HepG2 (cell line): ENCODE results near the gene AUP1. TPM values are rescaled to one million over a fixed set of nuclear protein-coding genes. Genes with fewer than 3 reads are reported as not detected.
A peak's percentile ranks its signal among the peaks of the same experiment; 100 is the strongest.

Experiments used
- ASH2L ChIP-seq: fragments of 300-600, 200-600 bp; sonication (generic); IDR thresholded peaks from 2 replicates; pipeline ENCODE4 v1.7.0; 2017; ENCODE audit warnings: low read depth, mild to moderate bottlenecking, moderate library complexity, mixed read lengths, low read length; ENCODE audit not compliant: insufficient read length
- DMAP1 ChIP-seq: IDR thresholded peaks from 2 replicates; pipeline ENCODE4 v1.6.1; 2016
- FLYWCH1 ChIP-seq: sonication (generic); formaldehyde crosslinking; IDR thresholded peaks from 2 replicates; pipeline ENCODE4 v1.8.1; 2023; ENCODE audit warnings: mild to moderate bottlenecking, missing genetic modification reagents
- JDP2 ChIP-seq: sonication (generic); formaldehyde crosslinking; IDR thresholded peaks from 2 replicates; pipeline ENCODE4 v1.8.1; 2022; ENCODE audit warnings: missing genetic modification reagents, borderline replicate concordance
- KAT8 ChIP-seq: IDR thresholded peaks from 2 replicates; pipeline ENCODE4 v1.6.1; 2016; ENCODE audit warnings: missing genetic modification reagents, missing compliant biosample characterization
- KMT2A ChIP-seq: sonication (generic); formaldehyde crosslinking; IDR thresholded peaks from 2 replicates; pipeline ENCODE4 v1.4.0; 2020; ENCODE audit warnings: missing genetic modification reagents
- NFRKB ChIP-seq: fragments of 450-650 bp; IDR thresholded peaks from 2 replicates; pipeline ENCODE4 v1.6.1; 2017
- XRCC5 ChIP-seq: fragments of 200-400 bp; formaldehyde crosslinking; optimal IDR thresholded peaks from 2 replicates; pipeline ENCODE3; 2017; ENCODE audit warnings: mild to moderate bottlenecking, low read length
- ZKSCAN1 ChIP-seq: fragments of 150-350 bp; IDR thresholded peaks from 2 replicates; pipeline ENCODE4 v1.6.1; 2014; ENCODE audit warnings: low read length
- ZKSCAN5 ChIP-seq: sonication (generic); formaldehyde crosslinking; IDR thresholded peaks from 2 replicates; pipeline ENCODE4 v1.5.1; 2020; ENCODE audit warnings: mild to moderate bottlenecking, missing genetic modification reagents
- ZNF10 ChIP-seq: sonication (generic); formaldehyde crosslinking; IDR thresholded peaks from 2 replicates; pipeline ENCODE4 v1.4.0; 2020; ENCODE audit warnings: mild to moderate bottlenecking, low read depth, missing genetic modification reagents, borderline replicate concordance
- ZNF333 ChIP-seq: sonication (generic); formaldehyde crosslinking; IDR thresholded peaks from 2 replicates; pipeline ENCODE4 v1.4.0; 2020; ENCODE audit warnings: mild to moderate bottlenecking, missing genetic modification reagents, borderline replicate concordance
- ZNF432 ChIP-seq: sonication (generic); formaldehyde crosslinking; IDR thresholded peaks from 2 replicates; pipeline ENCODE4 v1.5.0; 2020; ENCODE audit warnings: missing genetic modification reagents, mild to moderate bottlenecking, borderline replicate concordance
- ZNF547 ChIP-seq: sonication (generic); formaldehyde crosslinking; IDR thresholded peaks from 2 replicates; pipeline ENCODE4 v1.5.1; 2020; ENCODE audit warnings: mild to moderate bottlenecking, missing genetic modification reagents
- ZNF572 ChIP-seq: sonication (generic); formaldehyde crosslinking; IDR thresholded peaks from 2 replicates; pipeline ENCODE4 v1.5.1; 2020; ENCODE audit warnings: mild to moderate bottlenecking, missing genetic modification reagents
- polyA plus RNA-seq, 8 experiments: library from polyadenylated mRNA; depleted of rRNA in 3 of 8; stranded (reverse) in 7 of 8; unstranded in 1 of 8; fragments of >200 nt; fragmentation: Illumina TruSeq in 4 of 8; extraction: Trizol in 4 of 8; gene quantifications; 2 replicates each; pipeline versions ENCODE4 v1.2.1 to v1.2.3, GENCODE V29; 2011 to 2016; ENCODE audit warnings: low read depth in 4 of 8, missing spikeins in 1 of 8, mixed read lengths in 1 of 8; ENCODE audit not compliant: insufficient read depth in 1 of 8
- total RNA-seq, 5 experiments: library from RNA; depleted of rRNA; stranded (reverse); fragments of >200 nt; fragmentation: Illumina TruSeq; extraction: Trizol; gene quantifications; 2 replicates each; pipeline ENCODE4 v1.2.3, GENCODE V29; 2016; ENCODE audit warnings: low read depth in 1 of 5
- TF ChIP-seq, protein P1 (sequence below): sonication (generic); formaldehyde crosslinking; IDR thresholded peaks from 2 replicates; pipeline ENCODE4; 2020; ENCODE audit warnings: missing genetic modification reagents, mild to moderate bottlenecking, borderline replicate concordance
- TF ChIP-seq, protein P2 (sequence below): sonication (generic); formaldehyde crosslinking; IDR thresholded peaks from 2 replicates; pipeline ENCODE4 v1.4.0; 2020; ENCODE audit warnings: mild to moderate bottlenecking, missing genetic modification reagents
- TF ChIP-seq, protein P3 (sequence below): sonication (generic); formaldehyde crosslinking; IDR thresholded peaks from 2 replicates; pipeline ENCODE4 v1.4.0; 2020; ENCODE audit warnings: mild to moderate bottlenecking, missing genetic modification reagents
- TF ChIP-seq, protein P4 (sequence below): sonication (generic); formaldehyde crosslinking; IDR thresholded peaks from 2 replicates; pipeline ENCODE4 v1.5.0; 2020; ENCODE audit warnings: missing genetic modification reagents
- TF ChIP-seq, protein P5 (sequence below): sonication (generic); formaldehyde crosslinking; IDR thresholded peaks from 2 replicates; pipeline ENCODE4 v1.8.0; 2022; ENCODE audit warnings: missing genetic modification reagents, mild to moderate bottlenecking, moderate library complexity, borderline replicate concordance
- TF ChIP-seq, protein P6 (sequence below): sonication (generic); formaldehyde crosslinking; IDR thresholded peaks from 2 replicates; pipeline ENCODE4 v1.4.0; 2020; ENCODE audit warnings: mild to moderate bottlenecking, missing genetic modification reagents

AUP1 gene
- total and polyA plus RNA-seq, 2 of the 13 experiments (the other 11 are each of a cell fraction or from before 2014, with no cell fraction given) = 174 to 267 TPM

DNA sequence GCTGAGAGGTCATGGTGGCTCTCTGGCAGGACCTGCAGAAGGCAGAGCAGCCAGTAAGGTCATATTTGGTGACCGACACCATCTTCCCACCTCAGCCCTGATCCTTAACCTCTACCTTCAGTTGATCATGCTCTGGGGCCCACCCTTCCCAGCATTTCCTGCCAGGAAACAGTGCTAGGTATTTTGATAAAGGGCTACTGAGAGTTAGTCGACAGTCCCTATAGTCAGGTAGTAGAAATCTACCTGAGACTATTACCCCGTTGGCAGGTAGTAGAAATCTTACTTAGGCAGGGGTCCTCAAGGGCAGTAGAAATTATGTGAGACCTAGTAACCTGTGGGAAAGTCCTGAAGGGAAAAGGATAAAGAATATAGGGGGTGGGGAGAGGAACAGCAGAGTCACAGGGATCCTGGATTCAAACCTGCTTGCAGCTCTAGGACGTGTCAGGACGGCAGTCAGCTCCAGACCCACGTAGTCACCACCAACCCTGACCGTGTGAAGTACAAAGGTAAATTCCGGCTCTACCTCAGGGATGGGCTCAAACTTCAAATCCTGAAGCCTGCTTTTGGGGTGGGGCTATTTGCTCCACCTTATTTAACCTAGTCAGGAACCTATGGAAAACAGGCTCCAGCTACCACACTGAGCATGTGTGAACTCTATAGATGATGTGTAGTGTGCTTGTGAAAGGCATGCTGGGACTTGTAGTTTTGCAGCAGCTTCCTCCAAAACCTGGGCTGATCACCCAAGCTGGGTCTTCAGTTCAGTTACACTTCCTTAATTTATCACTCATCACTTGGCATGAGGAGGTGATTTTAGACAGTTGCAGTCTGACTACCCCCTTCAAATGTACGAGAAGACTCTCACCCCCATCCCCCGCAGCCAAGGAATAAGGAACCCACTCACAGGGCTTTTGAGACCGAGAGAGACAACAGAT lies 3.5 kb downstream of the AUP1 start, which contains the start of gene DQX1 (continued):
- TF ChIP-seq, protein P1, sequence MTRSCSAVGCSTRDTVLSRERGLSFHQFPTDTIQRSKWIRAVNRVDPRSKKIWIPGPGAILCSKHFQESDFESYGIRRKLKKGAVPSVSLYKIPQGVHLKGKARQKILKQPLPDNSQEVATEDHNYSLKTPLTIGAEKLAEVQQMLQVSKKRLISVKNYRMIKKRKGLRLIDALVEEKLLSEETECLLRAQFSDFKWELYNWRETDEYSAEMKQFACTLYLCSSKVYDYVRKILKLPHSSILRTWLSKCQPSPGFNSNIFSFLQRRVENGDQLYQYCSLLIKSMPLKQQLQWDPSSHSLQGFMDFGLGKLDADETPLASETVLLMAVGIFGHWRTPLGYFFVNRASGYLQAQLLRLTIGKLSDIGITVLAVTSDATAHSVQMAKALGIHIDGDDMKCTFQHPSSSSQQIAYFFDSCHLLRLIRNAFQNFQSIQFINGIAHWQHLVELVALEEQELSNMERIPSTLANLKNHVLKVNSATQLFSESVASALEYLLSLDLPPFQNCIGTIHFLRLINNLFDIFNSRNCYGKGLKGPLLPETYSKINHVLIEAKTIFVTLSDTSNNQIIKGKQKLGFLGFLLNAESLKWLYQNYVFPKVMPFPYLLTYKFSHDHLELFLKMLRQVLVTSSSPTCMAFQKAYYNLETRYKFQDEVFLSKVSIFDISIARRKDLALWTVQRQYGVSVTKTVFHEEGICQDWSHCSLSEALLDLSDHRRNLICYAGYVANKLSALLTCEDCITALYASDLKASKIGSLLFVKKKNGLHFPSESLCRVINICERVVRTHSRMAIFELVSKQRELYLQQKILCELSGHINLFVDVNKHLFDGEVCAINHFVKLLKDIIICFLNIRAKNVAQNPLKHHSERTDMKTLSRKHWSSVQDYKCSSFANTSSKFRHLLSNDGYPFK (CRISPR knock-in tag) = no peak
- TF ChIP-seq FLYWCH1 (CRISPR knock-in tag) = no peak
- TF ChIP-seq, protein P2, sequence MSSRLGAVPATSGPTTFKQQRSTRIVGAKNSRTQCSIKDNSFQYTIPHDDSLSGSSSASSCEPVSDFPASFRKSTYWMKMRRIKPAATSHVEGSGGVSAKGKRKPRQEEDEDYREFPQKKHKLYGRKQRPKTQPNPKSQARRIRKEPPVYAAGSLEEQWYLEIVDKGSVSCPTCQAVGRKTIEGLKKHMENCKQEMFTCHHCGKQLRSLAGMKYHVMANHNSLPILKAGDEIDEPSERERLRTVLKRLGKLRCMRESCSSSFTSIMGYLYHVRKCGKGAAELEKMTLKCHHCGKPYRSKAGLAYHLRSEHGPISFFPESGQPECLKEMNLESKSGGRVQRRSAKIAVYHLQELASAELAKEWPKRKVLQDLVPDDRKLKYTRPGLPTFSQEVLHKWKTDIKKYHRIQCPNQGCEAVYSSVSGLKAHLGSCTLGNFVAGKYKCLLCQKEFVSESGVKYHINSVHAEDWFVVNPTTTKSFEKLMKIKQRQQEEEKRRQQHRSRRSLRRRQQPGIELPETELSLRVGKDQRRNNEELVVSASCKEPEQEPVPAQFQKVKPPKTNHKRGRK (CRISPR knock-in tag) = no peak
- no peak for TF ChIP-seq ZKSCAN5 (CRISPR knock-in tag)
- TF ChIP-seq, protein P3, sequence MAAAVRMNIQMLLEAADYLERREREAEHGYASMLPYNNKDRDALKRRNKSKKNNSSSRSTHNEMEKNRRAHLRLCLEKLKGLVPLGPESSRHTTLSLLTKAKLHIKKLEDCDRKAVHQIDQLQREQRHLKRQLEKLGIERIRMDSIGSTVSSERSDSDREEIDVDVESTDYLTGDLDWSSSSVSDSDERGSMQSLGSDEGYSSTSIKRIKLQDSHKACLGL (CRISPR knock-in tag) = no peak; the same call in 1 of the 2 replicates
- TF ChIP-seq, protein P4, sequence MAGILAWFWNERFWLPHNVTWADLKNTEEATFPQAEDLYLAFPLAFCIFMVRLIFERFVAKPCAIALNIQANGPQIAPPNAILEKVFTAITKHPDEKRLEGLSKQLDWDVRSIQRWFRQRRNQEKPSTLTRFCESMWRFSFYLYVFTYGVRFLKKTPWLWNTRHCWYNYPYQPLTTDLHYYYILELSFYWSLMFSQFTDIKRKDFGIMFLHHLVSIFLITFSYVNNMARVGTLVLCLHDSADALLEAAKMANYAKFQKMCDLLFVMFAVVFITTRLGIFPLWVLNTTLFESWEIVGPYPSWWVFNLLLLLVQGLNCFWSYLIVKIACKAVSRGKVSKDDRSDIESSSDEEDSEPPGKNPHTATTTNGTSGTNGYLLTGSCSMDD (CRISPR knock-in tag) = no peak
- TF ChIP-seq ZNF547 (CRISPR knock-in tag) = 0 out of 2 replicates have a peak, but pooled peaks have one; percentile 58
- TF ChIP-seq DMAP1 (CRISPR knock-in tag) = peak; percentile 82
- peak; percentile 47 for TF ChIP-seq ASH2L
- TF ChIP-seq KAT8 (CRISPR knock-in tag) = peak; percentile 89
- no peak for TF ChIP-seq NFRKB
- no peak for TF ChIP-seq ZNF333 (CRISPR knock-in tag)
- TF ChIP-seq, protein P5, sequence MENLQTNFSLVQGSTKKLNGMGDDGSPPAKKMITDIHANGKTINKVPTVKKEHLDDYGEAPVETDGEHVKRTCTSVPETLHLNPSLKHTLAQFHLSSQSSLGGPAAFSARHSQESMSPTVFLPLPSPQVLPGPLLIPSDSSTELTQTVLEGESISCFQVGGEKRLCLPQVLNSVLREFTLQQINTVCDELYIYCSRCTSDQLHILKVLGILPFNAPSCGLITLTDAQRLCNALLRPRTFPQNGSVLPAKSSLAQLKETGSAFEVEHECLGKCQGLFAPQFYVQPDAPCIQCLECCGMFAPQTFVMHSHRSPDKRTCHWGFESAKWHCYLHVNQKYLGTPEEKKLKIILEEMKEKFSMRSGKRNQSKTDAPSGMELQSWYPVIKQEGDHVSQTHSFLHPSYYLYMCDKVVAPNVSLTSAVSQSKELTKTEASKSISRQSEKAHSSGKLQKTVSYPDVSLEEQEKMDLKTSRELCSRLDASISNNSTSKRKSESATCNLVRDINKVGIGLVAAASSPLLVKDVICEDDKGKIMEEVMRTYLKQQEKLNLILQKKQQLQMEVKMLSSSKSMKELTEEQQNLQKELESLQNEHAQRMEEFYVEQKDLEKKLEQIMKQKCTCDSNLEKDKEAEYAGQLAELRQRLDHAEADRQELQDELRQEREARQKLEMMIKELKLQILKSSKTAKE (CRISPR knock-in tag) = no peak
- TF ChIP-seq, protein P6, sequence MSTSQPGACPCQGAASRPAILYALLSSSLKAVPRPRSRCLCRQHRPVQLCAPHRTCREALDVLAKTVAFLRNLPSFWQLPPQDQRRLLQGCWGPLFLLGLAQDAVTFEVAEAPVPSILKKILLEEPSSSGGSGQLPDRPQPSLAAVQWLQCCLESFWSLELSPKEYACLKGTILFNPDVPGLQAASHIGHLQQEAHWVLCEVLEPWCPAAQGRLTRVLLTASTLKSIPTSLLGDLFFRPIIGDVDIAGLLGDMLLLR (CRISPR knock-in tag) = no peak
- TF ChIP-seq JDP2 (CRISPR knock-in tag) = no peak
- no peak for TF ChIP-seq ZNF10 (CRISPR knock-in tag)
- no peak for TF ChIP-seq ZNF432 (CRISPR knock-in tag)
- no peak for TF ChIP-seq ZNF572 (CRISPR knock-in tag)
- no peak for TF ChIP-seq ZKSCAN1
- peak; percentile 50 for TF ChIP-seq KMT2A (CRISPR knock-in tag)
- TF ChIP-seq XRCC5 = peak; percentile 63
